Regular cardiac myocyte (primary cell): Measurements from ENCODE around the gene WDR70. TPM values are rescaled to one million over a fixed set of nuclear protein-coding genes. Genes with fewer than 3 reads are reported as not detected.

Source experiments
- total RNA-seq: library from RNA; depleted of rRNA; stranded (reverse); fragments of >200 nt; gene quantifications from 2 replicates; pipeline ENCODE4 v1.2.3, GENCODE V29; 2014

The WDR70 gene
- 21.5 and 32.1 TPM in 2 replicates for total RNA-seq

GRCh38 chr5:37379100-37379628, at the start of gene WDR70:
WDR70 (plus strand) TSS chr5:37379318; CDS start chr5:37379368, 50 bp downstream.

GRCh38 chr5:37370864-37371726, 8.0 kb upstream of the WDR70 start, which contains the start of gene NUP155:
NUP155 (minus strand) TSS chr5:37371106; CDS start chr5:37370977, 129 bp downstream.

Other genes starting within 250 kb of the WDR70 start
- gene CPLANE1, start 129.9 kb upstream of the WDR70 start, total RNA-seq = 11.7 and 19.2 TPM in 2 replicates
- 25.4 and 42.0 TPM in 2 replicates for gene NUP155, start 8.2 kb upstream of the WDR70 start, total RNA-seq